Activated gamma-delta T cell treated with anti-CD3 and anti-CD28 coated beads, Interleukin-2, amount 50 U/mL, for 16 hours (primary cell): Measurements from ENCODE around the gene MAPKBP1.

Experiments used
- DNase-seq: peaks from one replicate; pipeline ENCODE4 v3.0.0-alpha.2; 2020; ENCODE audit warnings: low read depth

The MAPKBP1 gene

GRCh38 chr15:41788262-41788661, 14.0 kb downstream of the MAPKBP1 start:
- DNase-seq, result no peak

DNA sequence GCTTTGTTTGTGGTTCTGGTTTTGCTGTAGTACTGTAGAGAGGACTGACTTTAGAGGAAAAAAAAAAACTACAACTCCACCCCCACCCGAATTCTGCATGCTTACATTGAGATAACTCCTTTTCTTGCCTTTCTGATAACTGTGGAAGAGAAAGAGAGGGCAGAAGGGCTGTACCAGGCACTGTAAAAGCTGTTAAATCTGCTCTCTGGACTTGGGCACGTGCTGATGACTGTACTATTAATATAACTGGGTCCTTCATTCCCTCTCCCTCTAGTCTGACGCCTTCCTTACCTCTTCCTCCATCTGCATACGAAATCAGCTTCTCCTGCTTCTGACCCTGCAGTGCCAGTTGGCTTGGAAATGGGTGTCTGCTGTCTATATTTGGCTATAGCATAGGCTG, 15.0 kb downstream of the MAPKBP1 start:
- DNase-seq, result no peak

DNA sequence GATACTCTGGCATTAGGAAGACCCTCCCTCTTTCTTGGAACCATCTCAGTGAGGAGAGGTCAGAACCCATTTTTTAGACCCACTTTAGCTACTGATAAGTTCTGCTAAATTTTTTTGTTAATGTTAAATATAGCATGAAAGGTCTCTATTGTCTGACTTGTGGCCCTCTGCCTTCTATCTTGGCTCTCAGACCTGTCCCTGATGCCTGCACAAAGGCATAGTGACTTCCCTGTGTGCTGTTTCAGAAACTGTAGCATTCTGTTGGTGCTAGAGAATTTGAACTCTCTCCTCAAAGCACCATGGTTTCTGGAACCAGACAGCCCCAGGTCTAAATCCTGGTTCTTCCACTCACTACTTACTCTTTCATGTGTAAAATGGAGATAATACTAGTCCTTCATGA, 15.4 kb downstream of the MAPKBP1 start:
- no peak for DNase-seq

- DNase-seq, result no peak
Measured at GRCh38 chr15:41790169-41790568, 15.9 kb downstream of the MAPKBP1 start.

GRCh38 chr15:41790756-41791546, 16.7 kb downstream of the MAPKBP1 start:
- DNase-seq, result no peak

- DNase-seq, result no peak
Measured at GRCh38 chr15:41791547-41791937, 17.3 kb downstream of the MAPKBP1 start.

DNA sequence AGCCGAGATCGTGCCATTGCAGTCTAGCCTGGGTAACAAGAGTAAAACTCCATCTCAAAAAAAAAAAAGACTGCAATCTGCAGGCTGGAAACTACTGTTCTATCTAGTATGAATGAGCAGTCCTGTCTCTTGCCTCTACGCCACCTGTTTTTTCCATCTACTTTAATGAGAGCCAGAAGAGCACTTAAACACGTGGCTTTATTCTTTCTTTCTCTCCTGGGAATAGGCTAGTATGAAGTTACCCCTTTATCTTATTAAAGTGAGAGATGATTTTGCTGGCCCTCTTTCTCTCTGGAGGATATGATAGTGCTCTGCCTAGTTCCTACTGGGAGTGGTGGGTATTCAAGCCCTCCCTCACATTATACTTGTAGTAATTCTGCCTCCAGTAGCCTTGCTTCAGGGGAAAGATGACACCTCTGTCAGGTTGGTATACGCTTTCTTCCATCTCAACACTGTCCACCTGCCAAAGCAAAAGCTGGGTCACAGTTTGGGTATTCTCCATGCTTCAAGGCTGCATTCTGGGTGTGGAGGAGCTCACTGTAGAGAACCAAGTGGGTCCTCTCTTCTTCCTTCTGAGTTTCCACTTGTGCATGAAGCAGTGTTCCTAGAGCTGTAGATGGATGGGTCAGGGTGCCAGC, 17.8 kb downstream of the MAPKBP1 start:
- DNase-seq, result no peak

- no peak for DNase-seq
Measured at GRCh38 chr15:41794081-41794480, 19.8 kb downstream of the MAPKBP1 start.

- DNase-seq, result no peak
Measured at GRCh38 chr15:41795996-41796856, 21.9 kb downstream of the MAPKBP1 start.

- no peak for DNase-seq
Measured at GRCh38 chr15:41797201-41797944, 23.1 kb downstream of the MAPKBP1 start.

DNA sequence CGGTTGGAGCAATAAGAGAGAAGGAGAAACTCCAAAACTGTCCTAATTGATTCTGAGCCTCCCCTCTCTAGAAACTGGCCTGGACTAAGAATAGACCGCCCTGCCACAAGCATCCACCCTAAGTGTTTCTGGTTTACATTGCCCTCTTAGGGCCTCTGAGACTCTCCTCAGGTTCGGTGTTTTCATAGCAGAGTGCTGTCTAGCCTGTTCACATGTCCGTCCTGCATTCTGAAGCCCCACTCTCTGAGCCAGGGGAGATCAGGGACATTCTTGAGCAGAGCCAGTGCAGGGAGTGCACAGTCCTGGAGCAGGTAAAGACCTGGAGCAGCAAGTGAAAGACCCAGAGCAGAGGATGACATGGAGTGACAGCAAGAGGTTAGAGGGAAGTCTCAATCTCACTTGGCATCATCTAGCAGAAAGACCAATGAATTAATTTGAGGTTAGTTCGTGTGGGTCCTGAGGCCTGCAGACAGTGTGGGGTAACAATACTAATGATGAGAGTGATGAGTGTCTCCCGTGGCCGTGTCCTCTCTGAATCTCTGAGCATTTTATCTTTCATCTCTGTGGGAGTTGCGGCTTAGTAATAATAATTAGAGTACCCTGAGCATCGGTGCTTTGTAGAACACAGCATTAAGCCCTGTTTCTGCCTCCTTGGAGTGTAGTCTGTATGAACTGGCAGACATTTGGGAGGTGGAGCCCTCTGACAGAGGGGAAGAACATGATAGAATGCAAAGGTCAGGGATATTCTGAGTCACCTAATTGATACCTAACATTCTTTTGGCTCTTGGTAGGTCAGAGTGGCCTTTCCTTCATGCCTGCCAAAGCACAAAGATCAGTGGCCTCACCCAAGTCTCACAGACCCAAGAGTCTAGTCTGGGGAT, 24.6 kb downstream of the MAPKBP1 start:
- DNase-seq, result no peak

DNA sequence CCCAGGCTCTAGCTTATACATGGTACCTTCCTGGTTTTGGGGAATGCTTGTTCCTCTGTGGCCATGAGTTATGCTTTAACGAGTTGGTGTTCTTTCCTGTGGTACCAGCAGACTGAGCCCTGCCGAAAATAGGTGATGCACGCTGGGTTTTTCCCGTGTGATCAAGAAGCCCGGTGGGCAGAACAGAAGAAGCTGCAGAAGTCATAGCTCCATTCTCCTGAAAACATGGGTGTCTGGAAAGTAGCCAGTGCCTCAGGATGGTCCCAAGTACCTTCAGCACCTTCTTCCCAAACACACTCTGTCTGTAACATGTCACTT, 25.2 kb downstream of the MAPKBP1 start:
- no peak for DNase-seq

DNA sequence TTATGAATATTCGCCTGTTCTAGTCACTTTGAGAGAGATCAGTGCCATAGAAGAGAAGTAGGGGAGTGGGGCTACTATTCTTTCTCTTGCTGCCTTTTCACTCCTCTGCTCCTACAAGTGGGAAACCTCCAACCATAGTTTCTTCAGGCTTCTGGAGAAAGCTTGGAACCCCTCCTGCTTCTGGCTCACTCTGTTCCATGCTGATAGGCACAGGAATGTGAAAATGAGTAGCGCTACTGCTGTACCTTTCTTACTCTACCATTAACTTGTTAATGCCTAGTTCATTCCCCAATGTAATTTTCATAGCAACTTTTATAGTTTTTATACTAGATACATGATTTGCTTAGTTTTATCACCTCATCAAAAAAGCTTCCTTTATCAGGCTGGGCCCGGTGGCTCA, 26.9 kb downstream of the MAPKBP1 start:
- no peak for DNase-seq

GRCh38 chr15:41801850-41802455, 27.7 kb downstream of the MAPKBP1 start:
- DNase-seq, result no peak

DNA sequence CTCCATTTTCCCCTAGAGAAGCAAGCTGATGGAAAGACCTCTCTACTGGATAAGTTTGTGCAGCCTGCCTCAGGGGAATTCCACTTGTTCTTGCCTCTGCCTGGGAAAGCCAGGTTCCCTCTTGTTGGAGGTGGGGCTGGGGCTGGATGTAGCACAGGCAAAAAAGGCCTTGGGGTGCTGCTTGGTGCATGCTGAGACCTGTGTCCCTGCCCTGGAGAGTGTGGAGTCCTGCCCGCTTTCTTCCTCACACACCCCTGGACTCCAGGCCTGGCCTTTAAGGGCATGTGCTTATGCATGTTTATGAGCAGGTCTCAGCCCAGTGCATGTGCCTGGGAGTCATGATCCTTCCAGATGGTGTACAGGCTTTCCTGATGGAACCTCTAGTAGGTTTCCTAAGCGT, 30.1 kb downstream of the MAPKBP1 start:
- no peak for DNase-seq

- no peak for DNase-seq
Measured at GRCh38 chr15:41804916-41805666, 30.8 kb downstream of the MAPKBP1 start.

- DNase-seq, result no peak
Measured at GRCh38 chr15:41805711-41806110, 31.4 kb downstream of the MAPKBP1 start.

GRCh38 chr15:41806291-41807181, 32.3 kb downstream of the MAPKBP1 start:
- no peak for DNase-seq

GRCh38 chr15:41809121-41809520, 34.8 kb downstream of the MAPKBP1 start:
- DNase-seq, result no peak
